ENCODE measurements around the gene C10orf53.
"Not testable (repeated sequence)": the region's sequence is repeated elsewhere in the genome, so short reads cannot be mapped to it uniquely, and the experiment has no call there.

Gene C10orf53

DNA sequence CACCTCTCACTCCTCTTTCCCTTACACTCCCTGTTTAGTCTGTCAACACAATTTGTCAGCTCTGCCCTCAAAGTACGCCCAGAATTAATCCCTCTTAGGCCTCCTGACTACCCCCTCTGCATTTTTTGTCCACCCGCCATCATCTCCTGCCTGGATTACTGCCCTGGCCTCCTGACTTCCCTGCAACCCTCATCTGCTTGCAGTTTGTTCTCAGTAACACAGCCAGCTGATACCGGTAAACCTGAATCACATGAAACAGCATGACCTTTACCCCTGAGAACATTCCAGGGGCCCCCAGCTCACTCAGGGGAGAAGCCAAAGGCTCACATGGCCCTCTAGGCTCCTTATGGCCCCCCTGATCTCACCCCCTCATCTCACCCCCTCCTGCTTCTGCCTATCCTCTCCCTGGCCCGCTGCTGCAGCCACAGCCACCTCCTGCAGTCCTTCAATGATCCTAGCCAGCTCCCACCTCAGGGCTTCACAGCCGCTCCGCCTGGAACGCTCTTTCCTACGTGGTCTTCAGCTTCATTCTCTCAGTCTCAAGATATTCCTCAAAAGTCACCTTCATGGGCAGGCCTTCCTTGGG is 8.9 kb downstream of the C10orf53 start:
- no peak for ATAC-seq
- DNase-seq = no peak

DNA sequence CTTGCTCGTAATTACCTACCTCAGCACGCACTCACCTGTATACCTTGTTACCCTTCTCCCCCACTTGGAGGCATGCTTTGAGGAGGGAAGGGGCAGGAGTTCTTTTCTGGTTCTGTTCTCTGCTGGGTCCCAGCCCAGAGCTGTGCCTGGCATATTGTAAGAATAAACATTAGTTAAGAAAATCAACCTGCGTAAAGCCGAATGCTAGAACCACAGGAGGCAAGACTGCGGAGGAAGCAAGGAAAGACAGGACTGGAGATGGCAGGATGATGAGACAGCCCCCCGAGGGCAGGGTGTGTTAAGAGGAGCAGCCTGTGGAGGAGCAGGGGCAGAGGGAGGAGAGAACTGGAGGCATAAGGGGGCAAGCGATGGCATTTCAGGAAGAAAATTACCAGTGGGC is 9.5 kb downstream of the C10orf53 start:
- no peak for ATAC-seq
- DNase-seq = no peak

DNA sequence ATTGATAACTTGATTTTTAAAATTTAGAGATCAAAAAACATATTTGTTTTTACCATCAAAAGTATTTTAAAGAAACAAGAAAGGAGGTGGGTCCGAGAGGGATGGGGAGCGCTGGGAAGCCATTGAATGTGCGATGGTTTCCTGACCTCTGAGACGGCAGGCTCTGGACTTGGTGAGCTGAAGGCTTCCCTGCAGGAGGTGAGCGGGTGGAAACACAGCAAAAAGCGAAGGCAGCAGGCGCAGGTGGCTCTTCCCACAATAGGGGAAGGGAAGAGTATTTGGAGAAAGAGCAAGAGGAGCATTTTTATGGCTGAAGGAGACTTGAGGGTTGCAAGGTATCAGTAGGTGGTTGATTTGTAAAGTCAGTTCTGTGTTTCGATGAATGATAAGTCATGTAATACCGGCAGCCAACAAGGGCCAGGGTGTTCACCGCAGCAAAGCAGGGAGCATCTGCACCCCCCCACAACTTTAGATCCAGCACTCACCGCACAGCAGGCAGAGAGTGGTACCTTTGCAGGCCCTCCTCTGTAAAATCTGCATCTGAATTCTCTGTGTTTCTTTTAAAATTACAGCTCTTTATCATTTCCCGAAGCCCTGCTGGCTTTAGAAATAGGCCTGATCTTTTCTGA is 10.5 kb downstream of the C10orf53 start:
- DNase-seq (no peak), ATAC-seq (no peak)

DNA sequence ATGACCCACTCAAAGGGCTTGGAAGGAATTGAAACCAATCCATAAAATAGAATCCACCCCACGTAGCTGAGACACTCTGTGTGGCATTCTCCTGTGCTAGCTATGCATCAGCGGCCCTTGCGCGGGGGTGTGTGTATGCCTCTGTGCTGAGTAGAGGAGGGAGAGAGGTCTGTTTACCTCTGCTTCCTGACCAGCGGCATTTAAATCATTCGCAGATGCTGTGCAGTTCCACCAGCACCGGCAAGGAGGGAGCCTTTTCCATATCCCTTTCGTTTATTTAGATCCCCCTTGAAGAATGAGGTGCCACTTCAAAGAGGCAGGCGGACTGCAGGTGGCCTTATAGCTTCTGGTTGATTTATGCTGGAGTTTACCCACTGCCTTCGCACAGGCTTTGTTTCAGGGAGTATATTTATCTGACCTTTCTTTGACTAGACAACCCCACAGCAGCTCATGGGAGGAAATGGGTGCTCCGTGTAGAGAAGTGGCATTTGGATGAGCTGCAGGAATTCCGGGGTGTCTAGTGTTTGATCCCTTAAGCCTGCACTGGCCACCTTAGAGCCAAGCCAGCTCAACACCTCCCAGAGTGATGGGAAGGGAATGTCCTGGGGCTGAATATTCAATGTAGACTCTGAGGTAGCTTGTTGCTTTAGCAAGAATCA is 11.4 kb downstream of the C10orf53 start:
- ATAC-seq (no peak), DNase-seq (no peak)

DNA sequence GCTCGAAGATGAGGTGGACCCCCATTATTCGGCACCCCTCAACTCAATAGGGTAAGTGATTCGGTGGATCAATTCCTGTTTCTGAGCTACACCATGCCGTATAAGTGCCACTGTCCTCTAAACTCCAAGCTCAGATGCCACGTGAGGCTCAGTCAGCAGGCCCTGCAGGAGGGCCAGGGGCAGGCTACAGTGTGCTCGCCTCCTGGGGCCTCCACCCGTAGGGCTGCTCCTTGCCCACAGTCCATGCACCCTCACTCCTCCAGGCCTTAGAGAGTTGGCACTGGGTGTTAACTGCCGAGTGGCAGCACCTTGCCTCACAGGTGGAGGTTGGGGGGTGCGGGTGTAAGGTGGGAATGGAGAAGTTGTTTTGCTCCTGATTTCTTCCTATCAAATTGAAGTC is 12.1 kb downstream of the C10orf53 start:
- DNase-seq = no peak
- no peak for ATAC-seq

DNA sequence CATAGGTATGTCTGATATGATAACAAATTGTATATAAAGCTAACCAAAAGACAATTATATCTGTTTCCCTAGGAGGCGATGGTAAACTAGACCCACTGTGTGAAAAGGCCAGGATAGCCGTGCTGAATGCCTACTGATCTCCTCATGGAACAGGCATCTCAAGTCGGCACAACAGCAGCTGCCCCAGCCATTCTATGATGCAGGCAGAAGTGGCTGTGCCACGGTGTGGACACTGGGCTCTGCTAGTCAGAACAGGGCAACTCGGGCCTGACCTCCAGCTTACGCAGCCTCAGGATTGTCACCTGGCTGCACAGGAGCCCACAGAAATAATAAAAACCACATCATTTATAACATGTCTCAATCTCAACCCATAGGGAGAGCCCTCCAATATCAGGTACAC is 15.0 kb downstream of the C10orf53 start:
- ATAC-seq = no peak
- no peak for DNase-seq

DNA sequence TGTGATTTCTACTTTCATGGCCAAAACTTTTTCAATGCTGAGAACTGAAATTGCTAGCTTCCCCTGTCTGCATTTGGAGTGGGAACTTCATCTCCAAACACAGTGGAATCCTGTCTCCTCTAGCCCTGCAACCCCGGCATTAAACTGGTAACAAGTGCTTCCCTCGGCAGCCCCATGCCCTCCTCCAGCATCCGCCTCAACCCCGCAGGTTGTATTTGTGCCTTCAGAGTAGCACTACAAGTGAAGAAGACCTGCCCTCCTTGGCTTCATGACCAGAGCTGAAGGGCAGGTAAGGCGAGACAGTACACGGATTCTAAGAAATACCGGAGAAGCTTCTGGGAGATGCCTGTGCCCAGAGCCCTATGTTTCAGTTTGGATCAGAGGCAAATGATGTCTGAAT is 16.9 kb downstream of the C10orf53 start:
- ATAC-seq (no peak), DNase-seq (no peak)

DNA sequence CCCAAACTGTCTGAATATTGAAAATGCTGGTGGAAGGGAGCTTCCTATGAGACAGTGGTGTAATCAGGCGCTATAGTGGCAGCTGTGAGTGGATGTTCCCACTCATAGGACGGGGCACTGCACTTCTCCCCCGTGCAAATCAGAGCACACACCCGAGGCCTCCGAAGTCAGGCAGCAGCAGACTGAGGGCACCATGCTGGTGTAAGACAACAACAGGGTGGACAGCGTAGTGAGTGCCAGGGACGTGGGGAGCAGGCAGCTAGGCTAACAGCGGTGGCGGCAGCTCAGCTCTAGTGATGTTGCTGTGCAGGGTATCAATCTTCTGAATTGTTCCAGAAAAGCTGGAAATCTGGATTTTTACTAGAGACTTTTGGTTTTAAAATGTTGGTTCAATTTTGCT is 19.2 kb downstream of the C10orf53 start:
- DNase-seq (no peak), ATAC-seq (no peak)

DNA sequence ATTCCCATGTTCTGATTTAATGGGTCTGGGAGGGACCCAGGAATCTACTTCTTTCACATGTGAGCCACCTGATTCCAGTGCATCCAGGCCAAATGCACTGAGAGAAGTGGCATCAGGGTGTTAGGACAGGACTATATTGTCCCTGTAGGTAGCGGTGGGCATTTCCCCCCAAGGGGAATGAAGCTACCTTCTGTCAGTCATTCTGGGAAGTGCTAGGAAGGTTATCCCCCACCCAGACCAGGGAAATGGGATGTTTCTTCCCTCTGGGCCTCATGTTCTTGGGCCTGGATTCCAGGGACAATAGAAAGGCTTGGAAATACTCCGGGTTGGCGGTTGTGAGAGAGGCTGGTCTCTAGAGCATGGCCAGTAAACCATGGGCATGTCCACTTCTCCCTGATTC is 20.8 kb downstream of the C10orf53 start:
- ATAC-seq (no peak), DNase-seq (no peak)

DNA sequence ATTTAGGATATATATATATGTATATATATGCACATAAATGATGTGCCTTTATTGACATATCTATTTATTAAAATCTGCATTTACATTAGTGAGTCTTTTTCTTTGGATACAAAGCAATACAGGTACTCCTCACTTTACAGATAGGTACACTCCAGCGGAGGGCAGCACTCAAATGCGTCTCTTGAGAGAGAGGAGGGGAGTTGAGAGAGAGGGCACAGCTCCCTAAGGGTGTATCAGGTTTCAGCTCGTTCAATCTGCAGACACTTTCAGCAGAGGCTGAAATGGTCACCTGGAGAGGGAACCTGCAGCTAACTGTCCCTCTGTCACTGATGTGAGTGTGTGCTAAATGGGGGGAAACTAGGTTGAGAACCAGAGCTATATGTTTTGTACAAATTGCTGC is 21.5 kb downstream of the C10orf53 start:
- no peak for DNase-seq
- ATAC-seq = no peak

DNA sequence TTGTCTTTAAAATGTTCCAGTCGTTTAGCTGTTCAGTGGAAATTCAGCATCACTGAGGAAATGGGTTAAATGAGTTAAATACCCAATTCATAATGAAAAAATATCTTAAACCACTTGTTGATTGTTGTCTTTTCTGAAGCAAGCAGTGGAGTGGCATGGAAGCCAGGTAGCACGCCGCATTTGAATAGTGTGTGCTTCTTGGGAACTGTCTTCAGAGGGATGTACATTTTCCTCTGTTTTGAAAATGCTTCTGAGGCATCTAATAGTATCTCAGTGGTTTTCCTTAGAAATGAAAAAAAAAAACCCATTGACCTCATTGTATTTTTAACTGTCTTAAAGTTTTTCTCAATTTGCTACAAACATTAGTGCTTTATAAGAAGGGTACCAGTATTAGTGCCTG is 28.1 kb downstream of the C10orf53 start:
- DNase-seq = no peak
- no peak for ATAC-seq

DNA sequence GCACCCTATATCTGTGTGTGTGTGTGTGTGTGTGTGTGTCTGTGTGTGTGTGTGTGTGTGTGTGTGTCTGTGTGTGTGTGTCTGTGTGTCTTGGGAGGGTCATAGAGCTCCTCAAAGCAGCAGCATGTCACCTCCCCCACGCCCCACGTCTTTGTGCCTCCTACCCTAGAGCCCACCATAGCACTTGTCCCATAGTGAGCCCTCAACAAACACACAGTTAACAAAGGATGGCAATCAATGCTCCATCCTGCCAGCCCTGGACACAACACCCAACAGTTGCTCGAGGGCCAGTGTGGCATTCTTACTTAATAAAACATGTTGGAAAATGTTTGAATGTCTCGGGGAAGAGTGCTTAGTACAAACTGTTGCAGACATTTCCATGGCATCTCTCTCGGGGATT is 30.5 kb downstream of the C10orf53 start:
- ATAC-seq = no peak
- DNase-seq = no peak

DNA sequence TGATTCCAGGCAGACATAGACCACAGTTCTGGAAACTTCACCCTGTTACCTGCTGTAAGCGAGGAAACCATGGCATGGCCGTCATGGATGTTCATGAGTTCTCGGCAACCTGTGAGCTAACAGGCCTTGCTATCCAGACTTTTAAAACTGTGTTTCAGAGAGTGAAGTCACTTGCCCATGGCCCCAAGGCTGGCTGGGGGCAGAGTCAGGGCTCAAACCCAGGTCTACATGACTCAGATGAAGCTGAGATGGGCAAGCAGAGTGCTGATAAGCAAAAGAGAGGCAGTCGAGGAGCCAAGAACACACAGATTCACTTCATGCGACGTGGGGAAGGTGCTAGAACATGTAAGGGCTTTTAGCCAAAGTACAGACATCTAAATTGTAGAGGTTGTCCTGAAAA is 31.5 kb downstream of the C10orf53 start:
- ATAC-seq (no peak), DNase-seq (no peak)

DNA sequence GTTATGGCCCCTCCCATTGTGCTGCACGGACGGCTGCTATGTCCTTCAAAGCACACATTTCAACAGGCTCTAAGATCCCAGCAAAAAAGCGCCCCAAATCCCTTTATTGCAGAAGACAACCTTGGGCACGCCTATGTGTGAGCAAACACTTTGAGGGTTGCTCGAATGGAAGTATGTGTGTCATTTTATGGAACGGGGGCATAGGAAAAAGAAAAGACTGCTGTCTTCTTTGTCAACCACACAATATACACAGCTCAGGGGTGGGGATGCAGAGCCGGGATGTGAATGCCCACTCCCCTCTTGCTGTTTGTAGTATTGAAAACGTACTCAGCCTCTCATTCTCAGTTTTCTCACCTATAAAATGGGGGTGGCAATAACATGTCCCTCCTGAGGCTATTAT is 32.0 kb downstream of the C10orf53 start:
- no peak for ATAC-seq
- DNase-seq = no peak

DNA sequence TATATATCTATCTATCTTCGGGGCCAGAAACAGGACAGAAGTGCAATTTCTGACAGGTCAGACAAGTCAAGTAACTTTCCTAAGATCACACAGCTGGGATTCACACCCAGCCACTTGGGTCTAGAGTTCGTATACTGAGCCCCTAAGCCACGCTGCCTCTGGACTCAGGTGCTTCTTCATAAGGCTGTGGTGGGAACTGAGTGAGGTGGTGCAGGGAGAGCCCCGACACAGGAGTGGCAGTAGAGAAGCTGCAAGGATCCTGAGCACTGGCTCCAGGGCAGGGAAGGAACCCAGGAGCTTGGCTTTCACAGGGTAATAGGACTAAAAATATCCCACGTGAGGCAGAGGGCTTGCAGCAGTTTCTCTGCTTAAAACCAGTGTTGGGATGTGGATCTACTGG is 33.8 kb downstream of the C10orf53 start:
- ATAC-seq = no peak

DNA sequence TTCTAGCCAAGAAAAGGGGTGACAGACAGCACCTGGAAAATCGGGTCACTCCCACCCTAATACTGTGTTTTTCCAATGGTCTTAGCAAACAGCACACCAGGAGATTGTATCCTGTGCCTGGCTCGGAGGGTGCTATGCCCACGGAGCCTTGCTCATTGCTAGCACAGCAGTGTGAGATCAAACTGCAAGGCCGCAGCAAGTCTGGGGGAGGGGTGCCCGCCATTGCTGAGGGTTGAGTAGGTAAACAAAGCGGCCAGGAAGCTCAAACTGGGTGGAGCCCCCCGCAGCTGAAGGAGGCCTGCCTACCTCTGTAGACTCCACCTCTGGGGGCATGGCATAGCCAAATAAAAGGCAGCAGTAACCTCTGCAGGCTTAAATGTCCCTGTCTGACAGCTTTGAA is 35.7 kb downstream of the C10orf53 start:
- ATAC-seq, DNase-seq: not testable (repeated sequence)

More for the DNA sequence above, 33.8 kb downstream of the C10orf53 start:
- DNase-seq = no peak

DNA sequence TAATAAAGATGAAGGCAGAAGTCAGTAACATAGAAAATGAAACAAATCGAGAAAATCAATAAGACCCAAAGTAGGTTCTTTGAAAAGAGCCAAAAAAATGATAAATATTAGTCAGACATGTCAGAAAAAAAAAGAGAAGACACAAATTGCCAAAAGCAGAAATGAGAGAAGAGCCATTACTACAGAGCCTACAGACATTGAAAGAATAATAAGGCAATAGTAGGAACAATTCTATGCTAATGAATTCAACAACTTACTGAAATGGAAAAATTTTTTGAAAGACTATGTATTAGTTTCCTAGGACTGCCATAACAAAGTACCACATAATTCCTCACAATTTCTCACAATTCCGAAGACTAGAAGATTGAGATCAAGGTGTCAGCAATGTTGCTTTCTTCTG is 47.1 kb downstream of the C10orf53 start:
- no peak for ATAC-seq
- DNase-seq = no peak

DNA sequence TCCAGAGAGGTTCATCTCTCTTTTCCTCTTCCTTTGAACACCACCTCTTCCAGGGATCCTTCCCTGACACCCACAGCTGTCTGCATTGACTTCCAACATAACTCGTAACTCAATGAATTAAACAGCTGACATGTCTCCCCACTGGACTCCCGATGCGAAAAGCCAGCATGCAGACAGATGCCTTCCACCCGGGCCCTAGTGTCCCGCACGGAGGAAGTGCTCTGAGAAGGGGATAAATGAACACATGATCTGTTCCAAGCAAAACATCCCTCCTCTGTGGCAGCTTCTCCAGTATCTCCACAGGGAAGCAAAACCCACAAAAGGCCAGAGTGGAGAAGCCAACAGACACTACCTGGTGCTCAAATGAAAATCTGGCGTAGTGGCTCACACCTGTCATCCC is 54.4 kb downstream of the C10orf53 start:
- DNase-seq = no peak
- ATAC-seq = no peak

DNA sequence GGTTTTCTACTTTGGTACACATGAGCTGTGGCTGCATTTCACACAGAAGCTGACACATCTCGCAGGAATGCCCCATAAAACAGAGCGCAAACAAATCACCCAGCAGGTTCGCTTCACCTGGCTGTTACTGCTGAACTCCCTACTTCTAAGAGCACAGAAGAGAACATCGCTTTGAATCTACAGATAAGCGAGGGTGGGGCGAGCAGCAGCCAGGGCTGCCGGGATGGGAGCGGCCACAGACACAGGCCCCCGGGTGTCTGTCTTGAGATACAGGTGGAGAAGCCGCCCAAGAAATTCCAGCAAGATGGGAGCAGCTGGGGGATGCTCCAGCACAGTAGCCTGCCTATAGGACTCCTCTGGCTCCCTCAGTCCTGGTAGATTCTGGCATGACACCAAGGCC is 55.2 kb downstream of the C10orf53 start:
- no peak for DNase-seq
- no peak for ATAC-seq

DNA sequence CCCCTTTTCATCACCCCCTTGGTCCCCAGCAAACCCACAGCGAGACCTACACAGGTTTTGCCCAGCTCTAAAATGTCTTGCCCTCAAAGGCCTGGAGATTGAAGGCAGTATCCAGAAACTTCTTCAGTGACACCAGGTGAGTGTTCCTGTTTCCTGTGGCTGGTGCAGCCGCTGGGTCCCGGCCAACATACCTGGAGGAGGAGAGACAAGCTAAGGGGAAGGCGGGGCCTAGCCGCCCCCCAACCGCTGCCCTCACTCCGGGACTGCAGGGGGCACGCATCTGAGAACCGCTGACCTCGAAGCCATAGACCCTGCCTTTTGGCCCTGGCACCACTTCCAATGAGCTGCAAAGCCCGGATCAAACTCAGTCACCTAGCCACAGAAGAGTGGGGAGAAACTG is 55.7 kb downstream of the C10orf53 start:
- ATAC-seq (no peak), DNase-seq (no peak)

DNA sequence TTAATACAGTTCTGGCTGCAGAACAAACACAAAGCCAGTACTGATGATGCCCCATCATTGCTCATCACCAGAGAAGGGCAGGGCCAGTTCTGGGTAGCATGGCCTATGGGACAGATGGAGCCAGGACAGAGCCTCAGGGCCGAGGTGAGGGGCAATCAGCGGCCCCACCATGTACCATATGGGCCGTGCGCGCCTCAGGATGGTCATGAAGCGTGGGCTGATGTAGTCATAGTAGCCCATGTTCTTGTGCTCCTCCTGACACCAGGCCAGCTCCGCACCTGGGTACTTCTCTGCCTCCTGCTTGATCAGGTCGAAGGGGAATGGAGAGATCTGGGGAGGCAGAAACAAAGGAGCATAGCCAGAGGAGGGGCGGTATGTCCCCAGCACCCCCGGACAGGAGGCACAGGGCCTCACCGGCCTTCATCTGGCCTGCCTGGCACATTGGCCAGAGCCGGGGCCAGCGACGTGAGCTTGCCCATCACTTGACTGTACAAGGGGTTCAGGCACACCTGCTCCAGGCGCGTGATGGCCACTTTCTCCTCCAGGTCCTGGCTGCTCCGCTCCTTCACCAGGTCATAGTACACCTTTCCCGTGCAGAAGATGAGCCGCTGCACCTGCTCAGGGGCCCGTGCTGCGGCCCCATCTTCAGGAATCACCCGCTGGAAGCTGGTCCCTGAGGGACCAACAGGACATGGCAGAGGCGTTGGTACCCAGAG is 56.6 kb downstream of the C10orf53 start:
- ATAC-seq = no peak

DNA sequence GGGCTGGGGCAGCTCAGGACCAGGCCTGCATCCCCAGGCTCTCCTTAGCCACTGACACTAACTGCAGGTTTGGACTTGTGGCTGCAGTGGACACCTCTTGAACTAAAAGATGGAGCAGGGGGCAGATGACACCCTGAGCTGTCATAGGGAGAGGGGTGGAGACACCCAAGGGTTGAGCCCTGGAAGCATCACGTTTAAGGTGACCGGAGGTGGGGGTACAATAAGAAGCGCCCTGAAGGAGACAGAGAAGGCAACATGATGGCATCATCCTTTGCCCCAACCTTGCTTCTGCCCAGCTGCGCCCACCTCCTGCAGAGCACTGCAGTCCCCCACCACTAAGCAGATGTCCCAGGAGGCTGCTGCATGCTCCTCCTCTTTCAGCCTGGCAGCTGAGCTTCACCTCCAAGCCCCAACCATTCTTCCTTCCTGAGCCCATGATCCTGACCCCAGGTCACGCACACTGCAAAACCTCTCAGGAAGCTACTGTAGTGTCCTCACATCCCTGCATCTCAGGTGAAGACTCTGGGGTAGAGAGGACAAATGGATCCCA is 57.2 kb downstream of the C10orf53 start:
- ATAC-seq (no peak), DNase-seq (no peak)

More for the DNA sequence above, 56.6 kb downstream of the C10orf53 start:
- DNase-seq = no peak

All from stimulated activated naive CD8-positive, alpha-beta T cell treated with anti-CD3 and anti-CD28 coated beads, Interleukin-15, Interleukin-2, amounts not matched to agents 100 U/mL and 50 U/mL, for 24 hours (primary cell).